ENCODE measurements around the gene SORBS1. TPM values are rescaled to one million over a fixed set of nuclear protein-coding genes. Genes with fewer than 3 reads are reported as not detected.

Gene SORBS1
- total and polyA plus RNA-seq, 2 experiments from 2014 or later, result 17.0 to 40.2 TPM

- H3K79me2 ChIP-seq, result no peaks in the 10 kb centered on the region
- no peaks in the 10 kb centered on the region for H3K27me3 ChIP-seq
- H3K4me1 ChIP-seq (ENCODE audit: insufficient read depth), result peaks cover 4% of the 10 kb centered on the region
- H3K4me2 ChIP-seq, result no peak overlapping the region
- no peaks in the 10 kb centered on the region for H3K36me3 ChIP-seq (replicated peaks; ENCODE audit: insufficient read depth, low read depth)
- no peaks in the 10 kb centered on the region for H3K9me3 ChIP-seq (ENCODE audit: low read depth)
- no peak for TF ChIP-seq CTCF (IDR thresholded peaks at IDR 0.05; ENCODE audit: poor library complexity)
- TF ChIP-seq EZH2 (IDR thresholded peaks at IDR 0.05; ENCODE audit: borderline replicate concordance), result no peak
- TF ChIP-seq EZH2phosphoT487 (IDR thresholded peaks at IDR 0.05; ENCODE audit: low read depth, severe bottlenecking, unreplicated experiment), result no peak
- no peaks in the 10 kb centered on the region for H3K9me2 ChIP-seq (replicated peaks; ENCODE audit: insufficient read depth)
- no peak for DNase-seq (ENCODE audit: low spot score)
- 93% methylated on average over 16 of the region's 16 CpGs for WGBS (ENCODE audit: low lambda C conversion rate, missing lambda C conversion rate)
- no peaks in the 10 kb centered on the region for H4K20me1 ChIP-seq (ENCODE audit: insufficient read depth, poor library complexity, severe bottlenecking)
- H3K27ac ChIP-seq, result no peak overlapping the region
- no peak overlapping the region for H3K4me3 ChIP-seq
- H2AFZ ChIP-seq, result no peak overlapping the region
These were observed 145.5 kb downstream of the SORBS1 start for GRCh38 chr10:95415621-95416031.

- TF ChIP-seq EZH2phosphoT487 (IDR thresholded peaks at IDR 0.05; ENCODE audit: low read depth, severe bottlenecking, unreplicated experiment) (no peak), EZH2 (IDR thresholded peaks at IDR 0.05; ENCODE audit: borderline replicate concordance) (no peak), CTCF (IDR thresholded peaks at IDR 0.05; ENCODE audit: poor library complexity) (no peak)
- no peaks in the 10 kb centered on the region for H3K9me3 ChIP-seq (ENCODE audit: low read depth)
- H3K4me2 ChIP-seq, result no peak overlapping the region
- H3K36me3 ChIP-seq (replicated peaks; ENCODE audit: insufficient read depth, low read depth), result no peaks in the 10 kb centered on the region
- WGBS (ENCODE audit: low lambda C conversion rate, missing lambda C conversion rate), result 88% methylated on average over 10 of the region's 10 CpGs
- H3K27ac ChIP-seq, result no peak overlapping the region
- no peak overlapping the region for H2AFZ ChIP-seq
- H3K4me1 ChIP-seq (ENCODE audit: insufficient read depth), result peaks cover 2% of the 10 kb centered on the region
- H3K4me3 ChIP-seq, result no peak overlapping the region
- no peaks in the 10 kb centered on the region for H3K79me2 ChIP-seq
- no peak for DNase-seq (ENCODE audit: low spot score)
- no peaks in the 10 kb centered on the region for H3K27me3 ChIP-seq
- no peaks in the 10 kb centered on the region for H4K20me1 ChIP-seq (ENCODE audit: insufficient read depth, poor library complexity, severe bottlenecking)
- H3K9me2 ChIP-seq (replicated peaks; ENCODE audit: insufficient read depth), result no peaks in the 10 kb centered on the region
These were observed 146.2 kb downstream of the SORBS1 start for GRCh38 chr10:95414844-95415485.

GRCh38 chr10:95414016-95414830 lies 146.9 kb downstream of the SORBS1 start:
- H4K20me1 ChIP-seq (ENCODE audit: insufficient read depth, poor library complexity, severe bottlenecking), result no peaks in the 10 kb centered on the region
- H2AFZ ChIP-seq, result no peak overlapping the region
- H3K4me3 ChIP-seq, result no peak overlapping the region
- no peaks in the 10 kb centered on the region for H3K9me3 ChIP-seq (ENCODE audit: low read depth)
- no peaks in the 10 kb centered on the region for H3K27me3 ChIP-seq
- no peaks in the 10 kb centered on the region for H3K79me2 ChIP-seq
- no peaks in the 10 kb centered on the region for H3K4me1 ChIP-seq (ENCODE audit: insufficient read depth)
- whole genome bisulfite sequencing (ENCODE audit: low lambda C conversion rate, missing lambda C conversion rate), result 94% methylated on average over 26 of the region's 27 CpGs
- no peak overlapping the region for H3K4me2 ChIP-seq
- TF ChIP-seq EZH2phosphoT487 (IDR thresholded peaks at IDR 0.05; ENCODE audit: low read depth, severe bottlenecking, unreplicated experiment), result no peak
- TF ChIP-seq EZH2 (IDR thresholded peaks at IDR 0.05; ENCODE audit: borderline replicate concordance), result no peak
- no peak for TF ChIP-seq CTCF (IDR thresholded peaks at IDR 0.05; ENCODE audit: poor library complexity)
- no peaks in the 10 kb centered on the region for H3K36me3 ChIP-seq (replicated peaks; ENCODE audit: insufficient read depth, low read depth)
- no peaks in the 10 kb centered on the region for H3K9me2 ChIP-seq (replicated peaks; ENCODE audit: insufficient read depth)
- H3K27ac ChIP-seq, result no peak overlapping the region
- no peak for DNase-seq (ENCODE audit: low spot score)

Measured in hepatocyte (in vitro differentiated cells).